NT2/D1 (cell line): Measurements from ENCODE around the gene MEOX1.

Experiments used
- SUZ12 ChIP-seq: IDR thresholded peaks from 2 replicates; pipeline ENCODE4 v1.6.1; 2011; ENCODE audit not compliant: insufficient read length, insufficient read depth; ENCODE audit errors: extremely low read depth
- YY1 ChIP-seq: IDR thresholded peaks from 2 replicates; pipeline ENCODE4 v1.6.1; 2011; ENCODE audit not compliant: insufficient read length, insufficient read depth
- ZNF274 ChIP-seq: IDR thresholded peaks from 2 replicates; pipeline ENCODE4 v1.6.1; 2011; ENCODE audit warnings: mild to moderate bottlenecking, low read depth, low read length

DNA sequence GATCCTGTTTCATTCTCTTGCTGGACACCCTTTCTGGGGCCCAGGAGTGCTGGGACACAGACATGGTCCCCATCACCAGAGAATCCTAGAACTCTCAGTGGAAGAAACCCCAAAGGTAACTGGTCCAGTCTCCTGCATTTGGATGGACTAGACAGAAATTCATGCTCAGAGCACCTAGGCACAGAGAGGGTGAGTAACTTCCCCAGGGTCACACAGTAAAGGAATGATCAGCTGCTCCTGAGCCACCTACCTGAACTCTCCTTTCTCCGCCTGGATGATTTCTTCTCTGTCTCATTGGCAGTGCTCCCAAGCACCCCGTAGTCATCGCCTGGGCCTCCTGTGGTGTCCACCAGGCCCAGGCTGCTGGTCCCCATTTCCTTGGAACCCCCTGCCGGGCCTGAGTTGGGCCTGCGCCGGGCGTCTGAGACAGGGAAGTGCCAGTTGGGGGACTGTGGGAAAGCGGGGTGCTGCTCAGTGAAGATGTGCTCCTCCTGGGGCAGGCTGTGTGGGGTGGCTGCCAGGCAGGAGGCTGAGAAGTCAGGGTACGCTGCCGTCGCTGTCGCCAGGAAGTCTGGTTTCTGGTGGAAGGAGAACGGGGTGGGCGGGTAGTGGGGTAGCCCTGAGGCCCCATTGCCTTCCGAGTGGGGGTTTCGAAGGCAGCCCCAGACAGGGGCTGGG lies 767 bp downstream of the MEOX1 start:
- no peak for TF ChIP-seq YY1
- TF ChIP-seq ZNF274 = no peak
- no peak for TF ChIP-seq SUZ12
